Adipocyte (in vitro differentiated cells): ENCODE results near the gene RRP7A.
"Not testable (repeated sequence)": the region's sequence is repeated elsewhere in the genome, so short reads cannot be mapped to it uniquely, and the experiment has no call there.

Source experiments
- DNase-seq: peaks from one replicate; pipeline ENCODE4 v3.0.0-alpha.2; 2015; ENCODE audit warnings: low read depth
- H3K27me3 ChIP-seq: replicated peaks from 2 replicates; pipeline ENCODE4 v1.7.0; 2013; ENCODE audit warnings: mild to moderate bottlenecking, low read length, moderate library complexity; ENCODE audit not compliant: control insufficient read depth, insufficient read depth
- H3K36me3 ChIP-seq: 2 replicates; pipeline ENCODE4 v1.7.0; 2013; ENCODE audit warnings: low read length, mild to moderate bottlenecking, moderate library complexity; ENCODE audit not compliant: control insufficient read depth, insufficient read depth, severe bottlenecking
- H3K4me1 ChIP-seq: 2 replicates; pipeline ENCODE4 v1.7.0; 2013; ENCODE audit warnings: mild to moderate bottlenecking, low read length, moderate library complexity; ENCODE audit not compliant: control insufficient read depth, insufficient read depth
- H3K4me3 ChIP-seq: 2 replicates; pipeline ENCODE4 v1.7.0; 2013; ENCODE audit warnings: mild to moderate bottlenecking, low read length, moderate library complexity
- H3K9ac ChIP-seq: 2 replicates; pipeline ENCODE4 v1.7.0; 2013; ENCODE audit warnings: mild to moderate bottlenecking, low read length, moderate library complexity
- H3K9me3 ChIP-seq: 2 replicates; pipeline ENCODE4 v1.7.0; 2013; ENCODE audit warnings: mild to moderate bottlenecking, low read length, moderate library complexity; ENCODE audit not compliant: control insufficient read depth

RRP7A gene

DNA sequence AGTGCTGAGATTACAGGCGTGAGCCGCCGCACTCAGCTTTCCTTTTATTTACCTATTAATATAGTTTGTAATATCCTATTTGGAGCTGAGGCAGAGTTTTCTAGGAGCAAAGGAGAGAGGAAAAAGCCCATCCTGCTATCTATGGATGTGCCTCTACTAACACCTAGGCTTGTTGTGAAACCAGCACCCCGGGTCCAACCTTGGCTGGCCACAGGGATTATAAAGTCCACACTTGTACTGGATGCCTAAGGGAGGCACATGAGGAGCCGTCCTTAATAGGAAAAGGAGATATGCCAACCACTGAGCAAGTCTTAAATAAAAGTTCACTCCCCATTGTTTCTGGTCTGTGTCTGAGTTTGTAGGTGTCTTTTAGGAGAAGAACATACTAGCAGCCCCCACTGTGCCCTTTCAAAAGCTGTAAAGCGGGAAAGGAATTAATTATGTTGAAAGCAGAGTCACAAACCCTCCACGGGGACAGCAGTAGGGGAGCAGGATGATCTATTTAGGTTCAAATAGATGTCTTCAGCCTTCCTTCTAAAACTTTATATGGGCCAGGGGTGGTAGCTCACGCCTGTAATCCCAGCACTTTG lies 29.3 kb downstream of the RRP7A start:
- Histone ChIP-seq H3K4me3 (no peak overlapping the region), H3K9ac (no peak overlapping the region), H3K27me3 (peaks cover 22% of the 10 kb centered on the region), H3K36me3 (no peaks in the 10 kb centered on the region), H3K9me3 (no peaks in the 10 kb centered on the region), H3K4me1 (no peaks in the 10 kb centered on the region)
- no peak for DNase-seq

DNA sequence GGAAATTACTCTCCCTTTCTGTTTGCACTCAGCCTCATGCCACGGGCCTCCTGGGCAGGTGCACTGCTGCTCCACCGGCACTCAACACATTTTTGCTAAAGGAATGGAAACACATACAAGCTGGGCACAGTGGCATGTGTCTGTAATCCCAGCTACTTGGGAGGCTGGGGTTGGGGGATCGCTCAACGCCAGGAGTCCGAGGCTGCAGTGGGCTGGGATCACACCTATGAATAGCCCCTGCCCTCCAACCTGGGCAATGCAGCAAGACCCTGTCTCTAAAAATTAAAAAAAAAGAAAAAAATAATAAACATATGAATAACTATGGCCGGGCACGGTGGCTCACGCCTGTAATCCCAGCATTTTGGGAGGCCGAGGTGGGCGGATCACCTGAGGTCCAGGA lies 30.6 kb downstream of the RRP7A start:
- Histone ChIP-seq H3K9ac (no peak overlapping the region), H3K9me3 (no peaks in the 10 kb centered on the region), H3K4me1 (no peaks in the 10 kb centered on the region), H3K36me3 (no peaks in the 10 kb centered on the region), H3K4me3 (no peak overlapping the region), H3K27me3 (peaks cover 26% of the 10 kb centered on the region)
- DNase-seq = no peak

DNA sequence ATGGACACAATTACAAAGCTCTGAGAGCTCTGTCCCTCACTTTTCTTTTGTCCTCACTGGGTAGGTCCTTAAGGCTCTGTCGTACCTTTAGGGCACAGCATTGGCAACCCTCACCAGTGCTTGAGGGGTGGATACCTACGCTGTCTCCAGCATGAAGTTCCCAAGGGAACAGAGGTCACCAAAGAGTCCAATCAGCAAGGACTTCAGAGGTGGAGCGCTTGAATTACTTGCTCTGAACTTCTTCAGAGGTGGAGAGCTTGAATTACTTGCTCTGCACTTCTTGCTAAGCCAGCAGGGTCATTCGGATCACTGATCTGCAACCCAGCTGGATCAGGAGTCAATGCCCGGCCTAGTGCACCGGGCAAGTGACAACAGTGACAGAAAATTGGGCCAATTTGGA lies 35.1 kb downstream of the RRP7A start:
- DNase-seq = no peak
- Histone ChIP-seq H3K4me1 (no peaks in the 10 kb centered on the region), H3K36me3 (no peaks in the 10 kb centered on the region), H3K9me3 (no peaks in the 10 kb centered on the region), H3K27me3 (peaks cover 21% of the 10 kb centered on the region), H3K4me3 (no peak overlapping the region), H3K9ac (no peak overlapping the region)

DNA sequence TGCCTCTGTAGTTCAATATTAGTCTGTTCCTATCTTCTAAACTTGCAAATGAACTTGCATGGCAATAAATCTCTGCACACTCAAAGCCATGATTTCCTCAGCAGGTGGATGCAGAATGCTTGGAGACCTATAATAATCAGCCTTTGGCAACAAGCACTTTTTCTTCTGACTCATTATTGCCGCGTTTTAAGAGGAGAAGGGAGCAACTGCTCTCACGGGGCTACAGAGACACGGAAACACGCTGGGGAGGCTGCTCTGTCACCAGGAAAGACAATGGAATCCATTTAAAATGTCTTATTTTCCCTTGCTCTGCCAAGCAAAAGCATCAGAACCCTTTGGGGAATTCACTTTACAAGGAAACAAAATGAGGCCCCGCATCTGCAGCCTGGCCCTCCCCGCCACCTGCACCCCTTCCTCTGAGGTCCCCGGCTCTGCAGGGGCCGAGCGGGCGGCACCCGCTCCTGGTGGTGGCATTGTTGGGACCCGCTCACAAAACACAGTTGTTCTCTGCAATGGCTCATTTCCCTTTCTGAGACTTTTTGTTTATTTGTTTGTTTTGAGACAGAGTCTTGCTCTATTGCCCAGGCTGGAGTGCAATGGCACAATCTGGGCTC lies 35.9 kb downstream of the RRP7A start:
- not testable (repeated sequence) for H3K4me3 ChIP-seq, DNase-seq, H3K9ac ChIP-seq, H3K36me3 ChIP-seq, H3K9me3 ChIP-seq, H3K4me1 ChIP-seq
- peaks cover 20% of the 10 kb centered on the region for H3K27me3 ChIP-seq

DNA sequence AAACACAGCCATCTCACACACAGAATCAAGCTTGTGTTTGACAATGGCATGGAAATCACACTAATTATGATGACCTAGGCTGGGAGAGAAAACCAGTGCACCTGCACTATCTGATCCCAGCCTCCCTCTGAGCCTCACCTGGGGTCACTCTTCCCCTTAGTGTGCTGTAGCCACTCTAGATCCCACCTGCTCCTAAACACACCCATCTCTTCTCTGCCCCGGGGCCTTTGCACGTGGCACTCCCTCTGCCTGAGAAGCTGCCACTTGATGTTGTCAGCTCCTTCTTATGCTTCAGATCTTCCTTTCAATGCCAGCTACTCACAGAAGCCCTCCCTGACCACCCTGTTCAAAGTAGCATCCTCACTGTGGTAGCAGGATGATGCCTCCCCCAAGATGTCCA lies 44.5 kb downstream of the RRP7A start:
- H3K27me3 ChIP-seq = peaks cover 7% of the 10 kb centered on the region
- no peaks in the 10 kb centered on the region for H3K36me3 ChIP-seq
- no peak overlapping the region for H3K4me3 ChIP-seq
- no peak for DNase-seq
- no peaks in the 10 kb centered on the region for H3K9me3 ChIP-seq
- no peaks in the 10 kb centered on the region for H3K4me1 ChIP-seq
- H3K9ac ChIP-seq = no peak overlapping the region

DNA sequence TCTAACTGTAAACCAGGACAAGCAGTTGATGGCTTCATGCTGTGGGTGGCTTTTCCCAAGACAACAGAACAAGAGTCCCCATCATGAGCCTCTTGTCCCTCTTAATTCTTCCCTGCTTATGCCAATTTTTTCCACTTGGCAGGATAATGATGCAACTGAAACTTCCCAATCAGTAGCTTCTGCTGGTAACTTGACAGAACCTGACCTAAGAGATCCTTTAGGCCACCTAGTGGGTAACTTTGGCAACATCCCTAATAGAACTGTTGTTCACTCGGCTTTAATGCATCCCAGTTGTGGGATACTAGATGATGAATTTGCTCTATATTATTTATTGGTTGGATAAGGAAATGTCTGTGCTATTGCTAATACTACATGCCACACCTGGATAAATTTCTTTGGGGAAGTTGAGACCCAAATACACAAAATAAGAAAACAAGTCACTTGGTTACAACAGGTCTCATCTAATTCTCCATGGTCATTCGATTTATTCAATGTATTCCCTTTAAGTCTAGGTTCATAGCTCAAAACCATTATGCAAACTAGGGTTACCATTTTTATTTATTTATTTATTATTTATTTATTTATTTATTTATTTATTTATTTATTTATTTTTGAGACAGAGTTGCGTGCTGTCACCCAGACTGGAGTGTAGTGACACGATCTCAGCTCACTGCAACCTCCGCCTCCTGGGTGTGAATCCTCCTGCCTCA lies 46.0 kb downstream of the RRP7A start:
- Histone ChIP-seq H3K9me3 (no peaks in the 10 kb centered on the region), H3K36me3 (no peaks in the 10 kb centered on the region), H3K4me1 (no peaks in the 10 kb centered on the region), H3K4me3 (no peak overlapping the region), H3K9ac (no peak overlapping the region), H3K27me3 (peaks cover 7% of the 10 kb centered on the region)
- peak; percentile 81 for DNase-seq

DNA sequence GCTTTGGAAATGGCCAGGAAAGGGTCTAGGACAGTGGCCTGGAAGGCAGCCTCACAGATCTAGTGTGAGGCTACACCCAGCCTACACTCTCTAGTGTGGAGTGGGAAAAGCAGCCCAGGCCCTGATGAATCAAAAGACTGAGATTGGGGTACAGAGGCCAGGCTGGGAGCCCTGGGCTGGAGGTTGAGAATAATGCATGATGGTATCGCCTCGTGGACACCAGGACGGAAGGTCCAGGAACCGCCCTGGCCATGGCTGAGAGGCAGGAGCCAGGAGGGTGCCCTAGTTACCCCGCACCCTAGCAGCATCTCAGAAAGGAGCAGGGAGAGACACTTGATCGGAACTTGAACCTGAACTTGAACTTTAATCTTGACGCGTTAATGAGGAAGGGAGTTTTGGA lies 46.9 kb downstream of the RRP7A start:
- H3K36me3 ChIP-seq = no peaks in the 10 kb centered on the region
- DNase-seq = no peak
- H3K4me3 ChIP-seq = no peak overlapping the region
- no peaks in the 10 kb centered on the region for H3K4me1 ChIP-seq
- no peak overlapping the region for H3K9ac ChIP-seq
- H3K9me3 ChIP-seq = no peaks in the 10 kb centered on the region
- H3K27me3 ChIP-seq = peaks cover 7% of the 10 kb centered on the region

DNA sequence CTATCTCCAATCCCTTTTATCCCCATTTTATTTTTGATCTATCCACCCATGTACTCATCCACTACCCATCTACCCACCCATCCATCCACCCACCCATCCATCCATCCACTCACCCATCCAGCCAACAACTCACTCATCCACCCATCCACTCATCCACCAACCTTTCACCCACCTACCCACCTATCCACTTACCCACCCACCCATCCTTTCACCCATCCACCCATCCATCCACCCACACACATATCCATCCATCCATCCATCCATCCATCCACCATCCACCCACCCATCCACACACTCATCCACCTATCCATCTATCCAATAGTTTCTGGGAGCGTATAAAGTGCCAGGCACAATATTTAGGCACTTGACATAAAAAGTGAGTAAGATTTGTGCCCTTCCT lies 48.2 kb downstream of the RRP7A start:
- no peak for DNase-seq
- Histone ChIP-seq H3K27me3 (peaks cover 7% of the 10 kb centered on the region), H3K4me3 (no peak overlapping the region), H3K9ac (no peak overlapping the region), H3K36me3 (no peaks in the 10 kb centered on the region), H3K4me1 (no peaks in the 10 kb centered on the region), H3K9me3 (no peaks in the 10 kb centered on the region)

DNA sequence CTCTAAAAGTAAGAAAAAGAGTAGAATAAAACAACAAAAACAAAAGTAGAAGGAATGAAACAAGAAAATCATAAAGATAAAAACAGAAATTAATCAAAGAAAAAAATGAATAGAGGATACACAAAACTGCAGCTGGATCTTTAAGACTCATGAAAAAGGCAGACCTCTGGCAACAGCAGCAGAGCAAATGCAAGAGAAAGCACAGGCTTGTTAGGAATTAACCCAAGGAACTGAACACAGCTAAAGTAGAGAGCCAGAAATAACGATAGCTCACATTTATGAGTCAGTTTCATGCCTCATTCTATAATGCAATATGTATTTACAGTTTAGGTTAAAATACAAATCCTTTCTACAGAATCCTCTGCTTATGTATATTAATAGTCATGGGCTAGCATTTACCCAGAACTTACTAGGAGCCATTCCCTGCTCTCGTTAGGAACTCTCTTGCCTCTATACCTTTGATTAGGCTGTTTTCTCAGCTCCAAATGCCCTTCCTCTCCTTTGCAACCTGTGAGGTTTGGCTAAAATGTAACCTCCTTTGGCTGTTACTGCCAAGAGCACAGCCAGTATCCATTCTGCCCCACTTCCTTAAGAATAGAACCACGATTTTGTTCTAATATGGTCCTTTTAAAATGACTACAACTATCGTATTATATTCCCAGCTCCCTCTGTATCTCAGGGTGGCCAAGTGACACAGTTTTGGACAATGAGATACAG lies 49.1 kb downstream of the RRP7A start:
- H3K4me3 ChIP-seq = no peak overlapping the region
- no peak overlapping the region for H3K9ac ChIP-seq
- no peaks in the 10 kb centered on the region for H3K9me3 ChIP-seq
- peaks cover 7% of the 10 kb centered on the region for H3K27me3 ChIP-seq
- no peaks in the 10 kb centered on the region for H3K4me1 ChIP-seq
- DNase-seq = peak; percentile 32
- H3K36me3 ChIP-seq = no peaks in the 10 kb centered on the region

DNA sequence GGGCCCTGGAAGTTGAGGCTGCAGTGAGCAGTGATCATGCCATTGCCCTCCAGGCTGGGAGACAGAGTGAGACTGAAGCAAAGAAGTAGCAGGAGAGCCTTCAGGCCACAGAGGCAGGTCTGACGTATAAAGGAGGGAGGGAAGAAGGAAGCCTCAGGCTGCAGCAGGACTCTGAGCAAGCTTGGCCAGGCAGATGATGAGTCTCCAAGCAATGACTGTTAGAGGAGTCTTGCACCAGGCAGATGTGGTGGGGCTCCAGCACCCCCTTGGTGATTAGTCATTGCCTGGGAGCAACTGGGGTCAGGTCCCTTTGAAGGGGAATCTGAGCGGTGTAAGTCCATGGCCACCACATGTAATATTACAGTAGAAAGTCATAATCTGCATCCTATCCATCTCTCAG lies 50.8 kb downstream of the RRP7A start:
- no peak overlapping the region for H3K4me3 ChIP-seq
- no peak overlapping the region for H3K9ac ChIP-seq
- no peaks in the 10 kb centered on the region for H3K9me3 ChIP-seq
- H3K4me1 ChIP-seq = no peaks in the 10 kb centered on the region
- H3K36me3 ChIP-seq = no peaks in the 10 kb centered on the region
- peaks cover 3% of the 10 kb centered on the region for H3K27me3 ChIP-seq
- DNase-seq = no peak

DNA sequence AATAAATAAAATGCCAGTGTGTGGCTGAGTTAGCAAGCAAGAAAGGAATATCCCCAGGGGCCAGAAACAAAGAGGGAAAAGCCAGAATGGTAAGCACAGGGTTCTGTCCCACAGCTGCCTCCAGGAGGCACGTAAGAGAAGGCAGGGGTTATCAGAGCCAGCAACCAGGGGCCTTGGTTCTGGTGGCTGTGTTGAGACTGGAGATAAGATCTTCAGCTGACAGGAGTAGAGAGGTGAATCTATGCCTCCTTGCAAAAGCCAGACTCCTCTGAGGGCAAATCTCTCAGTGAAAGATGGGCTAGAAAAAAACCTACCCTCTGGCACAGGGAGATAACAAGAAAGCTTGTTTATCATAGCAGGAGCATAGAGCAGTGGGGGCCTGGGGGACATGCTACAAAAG lies 57.6 kb downstream of the RRP7A start:
- Histone ChIP-seq H3K27me3 (peaks cover 56% of the 10 kb centered on the region), H3K36me3 (no peaks in the 10 kb centered on the region), H3K4me3 (no peak overlapping the region), H3K9ac (no peak overlapping the region), H3K9me3 (no peaks in the 10 kb centered on the region), H3K4me1 (no peaks in the 10 kb centered on the region)
- no peak for DNase-seq
